CD4-positive, alpha-beta T cell treated with Interleukin-1 beta for 1 hour (primary cell): ENCODE measurements around the gene SLC9A7.
A peak's percentile ranks its signal among the peaks of the same experiment; 100 is the strongest.
"Not testable (repeated sequence)": the region's sequence is repeated elsewhere in the genome, so short reads cannot be mapped to it uniquely, and the experiment has no call there.

Experiments used
- DNase-seq, 2 donors: peaks; one replicate each; pipeline ENCODE4 v3.0.0-alpha.2; 2020 to 2022

SLC9A7 gene

DNA sequence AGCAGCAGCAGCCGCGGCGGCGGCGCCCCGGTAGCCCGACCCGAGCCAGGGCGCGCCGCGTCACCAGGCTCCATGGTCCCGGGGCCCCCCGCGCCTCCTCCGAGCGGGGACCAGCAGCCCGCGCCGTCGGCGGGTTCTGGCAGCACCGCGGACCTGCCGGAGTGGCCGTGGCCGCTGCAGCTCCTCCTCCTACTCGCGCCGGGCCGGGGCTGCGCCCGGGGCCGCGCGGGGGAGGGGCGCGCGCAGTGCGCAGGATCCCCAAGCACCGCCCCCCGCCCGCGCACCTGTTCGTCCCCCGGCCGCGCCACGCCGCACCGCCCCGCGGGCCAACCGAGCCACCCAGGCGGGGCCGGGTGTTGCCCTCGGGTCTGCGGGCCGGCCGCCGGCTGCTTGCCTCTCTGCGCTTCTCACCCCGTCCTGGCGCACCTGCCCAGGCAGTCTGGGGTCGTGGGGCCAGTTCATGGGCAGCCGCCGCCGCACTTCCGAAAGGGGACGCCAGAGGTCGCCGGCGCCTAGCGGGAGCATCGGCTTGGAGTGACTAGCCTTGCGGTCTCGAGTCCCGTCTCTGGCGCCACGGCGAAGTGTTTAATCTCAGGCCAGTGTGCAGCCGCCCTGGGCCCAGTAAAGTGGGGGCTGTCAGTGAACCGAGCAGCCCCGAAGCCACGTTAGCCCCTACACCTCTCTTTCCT, at the start of gene SLC9A7:
TSS of gene SLC9A7 (minus strand) at position 163 of the 689 bp plus-strand sequence. CDS start at position 74, 89 bp downstream.
- peak; percentile 80 to 81 for DNase-seq

- DNase-seq: no peak
Observed at GRCh38 chrX:46805270-46805669, 46.4 kb upstream of the SLC9A7 start.

GRCh38 chrX:46803140-46803539, 44.2 kb upstream of the SLC9A7 start:
- no peak for DNase-seq

DNA sequence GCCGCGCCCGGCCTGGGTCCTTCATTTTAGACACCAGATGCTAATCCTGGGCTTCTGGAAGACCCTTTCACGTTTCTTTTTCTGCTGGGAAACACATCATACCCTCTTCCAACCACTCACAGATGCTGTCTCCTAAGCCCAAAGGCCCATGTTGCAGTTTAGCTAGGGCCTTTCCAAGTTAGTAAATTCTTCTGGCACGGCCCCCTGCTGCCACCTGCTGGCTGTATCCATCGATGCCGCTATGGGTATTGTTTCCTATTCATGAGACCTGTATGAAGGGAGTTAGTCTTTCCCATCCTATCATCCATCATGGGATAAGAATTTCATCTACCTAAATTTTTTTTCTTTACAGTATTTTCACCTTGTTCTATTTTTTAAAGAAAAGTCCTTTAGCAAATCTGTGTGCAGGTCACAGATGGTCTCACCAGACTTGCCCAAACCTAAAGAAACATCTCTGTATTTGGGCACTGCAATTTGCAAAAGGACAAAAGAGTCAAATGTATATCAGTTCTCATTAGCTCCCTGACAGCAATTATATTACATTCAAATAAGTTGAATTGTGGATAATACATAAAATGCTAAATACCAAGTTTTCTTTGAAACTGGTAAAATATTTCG, 37.8 kb upstream of the SLC9A7 start:
- DNase-seq: peak; percentile 67 to 68

- no peak for DNase-seq
Observed at GRCh38 chrX:46793386-46794143, 34.6 kb upstream of the SLC9A7 start.

- DNase-seq: no peak
Observed at GRCh38 chrX:46792810-46793188, 33.9 kb upstream of the SLC9A7 start.

- DNase-seq: peak in 1 of 2 donors; percentile 29
Observed at GRCh38 chrX:46791927-46792809, 33.2 kb upstream of the SLC9A7 start.

DNA sequence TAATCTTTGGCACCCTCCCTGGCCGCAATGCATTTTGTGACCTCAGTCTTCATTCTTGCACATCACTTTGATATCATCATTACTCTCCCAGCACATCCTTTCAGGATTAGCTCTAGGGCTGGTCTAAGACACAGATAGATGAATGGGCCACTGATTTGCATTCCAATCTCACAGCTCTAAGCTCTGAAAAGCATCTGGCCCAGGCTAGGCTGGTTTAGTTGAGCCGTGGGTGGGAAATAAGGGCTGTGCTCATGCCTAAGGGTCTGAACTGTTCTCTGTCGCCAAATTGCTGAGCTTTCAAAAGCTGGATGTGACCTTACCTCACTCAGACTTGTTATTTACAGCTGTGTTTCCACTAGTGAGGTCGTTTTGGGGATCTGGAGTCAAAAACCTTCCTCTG, 30.0 kb upstream of the SLC9A7 start:
- no peak for DNase-seq

GRCh38 chrX:46784437-46784836, 25.5 kb upstream of the SLC9A7 start:
- not testable (repeated sequence) for DNase-seq

DNA sequence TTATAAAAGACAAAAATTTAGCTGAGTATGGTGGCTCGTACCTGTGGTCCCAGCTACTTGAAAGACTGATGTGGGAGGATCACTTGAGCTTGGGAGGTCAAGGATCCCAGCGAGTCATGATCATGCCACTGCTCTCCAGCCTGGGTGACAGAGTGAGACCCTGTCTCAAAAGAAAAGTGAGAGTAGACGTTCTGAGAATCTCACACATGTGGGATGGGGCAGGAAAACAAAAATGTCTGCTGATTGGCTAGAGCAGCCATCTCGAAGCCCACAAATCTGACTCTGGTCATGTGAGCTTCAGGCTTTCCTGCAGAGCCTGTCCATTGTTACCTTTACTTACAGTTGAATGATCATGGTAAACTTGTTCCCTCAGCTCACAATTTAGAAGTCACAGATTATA, 23.1 kb upstream of the SLC9A7 start:
- DNase-seq: no peak

GRCh38 chrX:46777971-46778810, 19.3 kb upstream of the SLC9A7 start:
- no peak for DNase-seq

DNA sequence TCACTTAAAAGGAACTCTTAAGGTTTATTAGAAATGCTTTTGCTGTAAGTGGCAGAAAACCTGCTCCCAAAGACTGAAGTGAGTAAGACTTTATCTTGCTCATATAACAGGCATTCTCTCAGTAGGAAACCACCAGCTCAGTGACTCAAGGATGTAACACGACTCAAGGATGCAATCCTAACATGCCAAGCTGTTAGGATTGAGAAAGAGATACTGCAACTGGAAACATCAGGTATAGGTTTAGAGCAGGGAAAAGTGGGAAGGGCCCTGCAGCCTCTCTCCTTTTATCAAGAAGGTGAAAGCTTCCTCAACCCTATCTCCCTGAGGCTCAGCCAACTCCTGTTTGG, 11.9 kb upstream of the SLC9A7 start:
- DNase-seq: no peak

DNA sequence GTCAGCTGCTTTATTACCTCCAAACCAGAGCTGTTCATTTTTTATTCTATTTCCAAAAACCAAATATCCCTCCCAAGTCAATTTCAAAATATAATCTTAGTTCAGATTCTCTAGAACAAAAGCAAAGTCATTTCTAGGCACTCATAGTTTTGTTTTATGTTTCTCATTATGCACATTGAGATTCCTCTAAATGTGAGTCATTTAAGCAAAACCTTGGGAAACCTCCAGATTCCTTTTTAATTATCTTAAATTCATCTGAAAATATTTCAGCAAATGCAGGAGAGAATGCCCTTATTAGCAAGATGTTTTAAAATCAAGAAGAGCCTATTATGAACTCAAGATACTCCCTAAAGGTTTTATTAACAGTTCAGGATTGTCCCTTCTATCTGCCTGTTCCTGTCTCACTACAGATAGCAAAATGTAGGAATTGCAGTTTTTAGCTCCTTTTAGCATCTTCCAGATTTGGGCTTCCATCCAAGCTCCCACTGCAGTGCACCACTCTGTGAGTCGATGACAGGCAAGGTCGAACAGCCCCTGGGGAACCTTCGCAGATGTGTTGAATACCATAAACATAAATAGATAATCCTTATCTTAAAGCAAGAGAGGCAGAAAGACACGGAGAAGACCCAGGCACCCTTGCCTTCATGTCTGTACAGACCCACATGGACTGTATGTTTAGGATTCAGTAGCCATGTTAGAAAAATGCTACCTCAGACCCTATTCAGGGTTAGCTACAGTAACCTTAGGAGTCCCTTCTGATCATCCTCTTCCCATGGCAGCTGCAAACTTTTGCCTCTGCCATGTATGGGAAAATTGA, 11.3 kb upstream of the SLC9A7 start:
- no peak for DNase-seq

DNA sequence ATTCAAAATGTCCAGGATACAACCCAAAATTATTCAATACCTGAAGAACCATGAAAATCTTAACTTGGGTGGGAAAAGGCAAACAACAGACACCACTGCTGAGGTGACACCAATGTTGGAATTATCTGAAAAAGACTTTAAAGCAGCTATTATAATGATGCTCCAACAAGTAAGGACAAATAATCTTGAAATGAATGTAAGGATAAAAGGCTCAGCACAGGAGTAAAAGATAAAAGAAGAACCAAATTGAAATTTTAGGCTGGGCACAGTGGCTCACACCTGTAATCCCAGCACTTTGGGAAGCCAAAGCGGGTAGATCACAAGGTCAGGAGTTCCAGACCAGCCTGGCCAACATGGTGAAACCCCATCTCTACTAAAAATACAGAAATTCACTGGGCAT, 4.0 kb upstream of the SLC9A7 start:
- no peak for DNase-seq

- DNase-seq: no peak
Observed at GRCh38 chrX:46759645-46759974, 692 bp upstream of the SLC9A7 start.

GRCh38 chrX:46758163-46758955, 559 bp downstream of the SLC9A7 start:
- DNase-seq: peak in 1 of 2 donors; percentile 17

DNA sequence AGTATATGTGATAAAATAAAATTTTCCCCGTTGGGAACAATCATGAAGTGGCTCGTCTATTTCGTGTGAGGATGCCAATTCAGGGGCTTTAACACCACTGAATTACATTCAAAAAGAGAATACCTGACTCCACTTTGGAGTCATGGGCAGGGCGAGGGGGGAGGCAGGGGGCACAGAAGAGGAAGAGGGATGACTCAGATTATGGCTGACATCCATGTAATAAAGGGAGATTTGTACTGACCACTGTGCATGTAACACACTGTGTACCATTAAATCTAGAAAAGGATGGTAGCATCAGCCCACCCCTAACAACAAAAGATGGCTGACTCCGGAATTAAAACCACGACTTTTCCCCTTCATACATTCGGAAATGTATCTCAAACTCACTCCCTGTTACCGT, 1.3 kb downstream of the SLC9A7 start:
- DNase-seq: no peak

DNA sequence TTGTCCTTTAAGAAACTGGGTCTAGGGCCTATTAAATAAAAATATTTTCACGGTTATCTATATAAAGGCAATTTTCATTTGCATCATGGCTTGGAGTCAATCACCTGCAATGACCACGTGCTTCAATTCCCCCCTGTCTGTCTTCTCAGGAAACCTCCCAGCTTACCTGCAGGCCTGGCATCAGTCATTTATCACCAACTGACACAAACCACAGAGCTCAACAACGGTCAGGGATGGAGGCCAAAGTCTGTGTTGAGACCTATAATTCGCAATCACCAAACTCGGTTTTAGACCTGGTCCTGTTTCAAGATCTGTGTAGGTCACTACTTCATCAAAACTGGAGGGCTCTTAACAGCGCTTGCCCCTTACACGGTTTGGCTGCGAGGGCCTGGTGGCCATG, 1.9 kb downstream of the SLC9A7 start:
- no peak for DNase-seq

GRCh38 chrX:46755671-46756070, 3.2 kb downstream of the SLC9A7 start:
- DNase-seq: no peak

GRCh38 chrX:46754586-46755061, 4.3 kb downstream of the SLC9A7 start:
- DNase-seq: peak in 1 of 2 donors; percentile 3
